D721Med (cell line): ENCODE data around the gene DSCAM.

ENCODE experiments used
- DNase-seq: peaks from one replicate; pipeline ENCODE4 v3.0.0; 2011; ENCODE audit warnings: low spot score; ENCODE audit not compliant: insufficient read length
- FAIRE-seq: peaks from 2 replicates; lab custom pipeline; 2011; peaks lifted over from hg19 to GRCh38; lab: Jason Lieb, UNC
- TF ChIP-seq, protein P1 (sequence below): IDR thresholded peaks from 2 replicates; pipeline ENCODE4 v1.5.1; 2012; ENCODE audit warnings: mild to moderate bottlenecking, control low read depth; ENCODE audit not compliant: insufficient read depth; ENCODE audit errors: missing control alignments

DSCAM gene

DNA sequence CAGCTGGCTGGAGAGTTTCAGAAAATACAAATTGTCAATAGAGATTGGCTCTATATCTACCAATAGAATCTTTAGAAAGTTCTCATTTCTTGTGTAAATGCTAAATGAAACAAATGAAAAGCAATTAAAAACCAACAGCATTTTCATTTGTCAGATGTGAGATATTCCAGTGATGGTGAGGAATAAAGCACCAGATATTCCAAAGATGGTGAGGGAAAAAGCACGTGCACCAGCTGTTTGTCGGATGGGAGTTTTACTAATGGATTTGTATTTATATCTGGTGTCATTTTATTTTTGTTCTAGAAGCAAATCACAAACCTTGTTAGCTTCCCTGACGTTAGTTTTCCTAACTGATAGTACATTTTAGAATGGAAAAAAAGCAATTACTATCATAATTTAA is 790.9 kb downstream of the DSCAM start:
- no peak for FAIRE-seq
- DNase-seq = no peak
- TF ChIP-seq, protein P1, sequence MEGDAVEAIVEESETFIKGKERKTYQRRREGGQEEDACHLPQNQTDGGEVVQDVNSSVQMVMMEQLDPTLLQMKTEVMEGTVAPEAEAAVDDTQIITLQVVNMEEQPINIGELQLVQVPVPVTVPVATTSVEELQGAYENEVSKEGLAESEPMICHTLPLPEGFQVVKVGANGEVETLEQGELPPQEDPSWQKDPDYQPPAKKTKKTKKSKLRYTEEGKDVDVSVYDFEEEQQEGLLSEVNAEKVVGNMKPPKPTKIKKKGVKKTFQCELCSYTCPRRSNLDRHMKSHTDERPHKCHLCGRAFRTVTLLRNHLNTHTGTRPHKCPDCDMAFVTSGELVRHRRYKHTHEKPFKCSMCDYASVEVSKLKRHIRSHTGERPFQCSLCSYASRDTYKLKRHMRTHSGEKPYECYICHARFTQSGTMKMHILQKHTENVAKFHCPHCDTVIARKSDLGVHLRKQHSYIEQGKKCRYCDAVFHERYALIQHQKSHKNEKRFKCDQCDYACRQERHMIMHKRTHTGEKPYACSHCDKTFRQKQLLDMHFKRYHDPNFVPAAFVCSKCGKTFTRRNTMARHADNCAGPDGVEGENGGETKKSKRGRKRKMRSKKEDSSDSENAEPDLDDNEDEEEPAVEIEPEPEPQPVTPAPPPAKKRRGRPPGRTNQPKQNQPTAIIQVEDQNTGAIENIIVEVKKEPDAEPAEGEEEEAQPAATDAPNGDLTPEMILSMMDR = no peak

- TF ChIP-seq, protein P1 = no peak
- DNase-seq = no peak
- no peak for FAIRE-seq
These were observed 792.6 kb downstream of the DSCAM start for GRCh38 chr21:40054403-40054802.

- TF ChIP-seq, protein P1 = no peak
- DNase-seq (no peak), FAIRE-seq (no peak)
These were observed 794.0 kb downstream of the DSCAM start for GRCh38 chr21:40053007-40053406.

- FAIRE-seq (no peak), DNase-seq (no peak)
- TF ChIP-seq, protein P1 = no peak
These were observed 794.7 kb downstream of the DSCAM start for GRCh38 chr21:40052276-40052675.

DNA sequence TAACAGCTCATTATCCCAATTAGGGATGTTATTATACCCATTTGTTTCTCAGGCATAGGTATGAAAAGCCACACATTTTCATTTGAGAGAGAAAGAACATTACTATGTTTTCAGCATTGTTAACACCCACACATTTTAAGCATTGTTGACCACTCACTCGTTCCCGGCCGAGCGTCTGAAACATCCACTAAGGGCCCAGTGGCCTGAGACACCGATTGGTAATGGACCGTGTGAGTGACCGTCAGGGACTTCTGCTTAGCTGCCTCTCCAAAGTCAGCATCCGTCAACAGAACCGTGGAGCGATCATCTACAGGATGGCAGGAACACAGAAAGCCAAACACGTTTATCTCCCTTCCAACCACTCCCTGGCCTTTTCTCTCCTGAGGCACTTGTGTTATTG is 795.2 kb downstream of the DSCAM start:
- FAIRE-seq = no peak
- TF ChIP-seq, protein P1 = no peak
- no peak for DNase-seq

- FAIRE-seq (no peak), DNase-seq (no peak)
- TF ChIP-seq, protein P1 = no peak
These were observed 797.0 kb downstream of the DSCAM start for GRCh38 chr21:40049931-40050290.

DNA sequence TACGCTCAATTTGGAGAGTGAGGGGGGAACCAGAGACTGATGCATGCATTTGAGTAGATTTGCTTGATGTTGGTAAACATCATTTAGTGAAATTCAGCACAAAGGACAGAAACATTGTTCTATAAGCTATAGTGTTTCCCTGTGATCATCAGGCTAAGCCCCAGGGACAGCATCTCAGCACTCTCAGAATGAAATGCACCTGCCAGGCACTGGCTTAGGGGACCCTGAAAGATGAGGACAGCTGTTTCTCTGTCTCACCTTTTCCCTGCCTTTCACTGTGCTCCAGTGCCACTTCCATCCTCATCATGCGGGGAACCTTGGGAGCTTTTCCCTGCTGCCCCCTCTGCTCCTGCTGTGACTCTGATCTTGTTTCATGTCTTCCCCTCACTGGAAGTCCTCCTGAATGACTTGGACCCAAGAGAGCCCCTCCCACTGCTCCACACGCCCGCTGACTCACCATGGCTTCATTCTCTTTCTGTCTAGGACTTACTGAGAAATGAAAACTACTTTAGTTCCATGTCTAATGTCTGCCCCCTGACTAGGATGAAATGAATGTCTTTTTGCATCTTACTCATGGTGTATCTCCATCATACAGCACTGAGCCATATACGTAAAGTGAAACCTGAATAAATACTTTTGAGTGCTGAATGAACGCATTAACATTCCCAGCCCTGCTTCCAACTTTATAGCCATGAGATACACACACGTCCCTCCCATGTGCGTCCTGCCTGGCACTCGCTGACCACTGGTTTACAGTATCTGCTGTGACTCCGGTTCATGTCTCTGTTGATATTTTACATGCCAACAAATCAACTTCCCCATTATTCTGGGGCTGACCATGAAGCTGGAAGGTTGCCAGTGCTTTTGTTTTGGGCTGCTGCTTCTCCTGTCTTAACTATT is 797.7 kb downstream of the DSCAM start:
- DNase-seq (no peak), FAIRE-seq (no peak)
- TF ChIP-seq, protein P1 = no peak
